GM23338 (cell line): Measurements from ENCODE around the gene TRA2B. TPM values are rescaled to one million over a fixed set of nuclear protein-coding genes. Genes with fewer than 3 reads are reported as not detected.

ENCODE experiments used
- ATAC-seq: fragments of 200-7000 bp; cut with Tn5 transposase; 3 replicates; pipeline ENCODE4 v1.9.1; 2020
- DNase-seq: peaks from one replicate; pipeline ENCODE4 v3.0.0-alpha.2; 2015; ENCODE audit warnings: low spot score
- H2AFZ ChIP-seq: fragments of 200-600 bp; sonication (generic); 2 replicates; pipeline ENCODE4 v1.8.0; 2016; ENCODE audit warnings: antibody characterized with exemption, mild to moderate bottlenecking, moderate library complexity
- H3F3A ChIP-seq: fragments of 200-600 bp; sonication (generic); replicated peaks from 2 replicates; pipeline ENCODE4 v1.8.0; 2017; ENCODE audit warnings: antibody characterized with exemption, mixed run types, low read depth
- H3K27ac ChIP-seq: fragments of 200-600 bp; sonication (generic); 2 replicates; pipeline ENCODE4 v1.6.1; 2016; ENCODE audit warnings: low read depth
- H3K27me3 ChIP-seq: fragments of 200-600 bp; sonication (generic); 2 replicates; pipeline ENCODE4 v1.8.0; 2016; ENCODE audit warnings: mild to moderate bottlenecking, mixed run types, moderate library complexity; ENCODE audit not compliant: insufficient read depth
- H3K36me3 ChIP-seq: fragments of 200-600 bp; sonication (generic); 2 replicates; pipeline ENCODE4 v1.8.0; 2016; ENCODE audit warnings: mild to moderate bottlenecking; ENCODE audit not compliant: insufficient read depth
- H3K4me1 ChIP-seq: fragments of 200-600 bp; sonication (generic); 2 replicates; pipeline ENCODE4 v1.8.0; 2016; ENCODE audit warnings: mild to moderate bottlenecking, moderate library complexity; ENCODE audit not compliant: insufficient read depth
- H3K4me2 ChIP-seq: fragments of 200-600 bp; sonication (generic); 2 replicates; pipeline ENCODE4 v1.7.1; 2017; ENCODE audit warnings: mixed run types
- H3K4me3 ChIP-seq: fragments of 200-600 bp; sonication (generic); 2 replicates; pipeline ENCODE4 v1.6.1; 2016; ENCODE audit warnings: mixed run types
- H3K79me2 ChIP-seq: fragments of 200-600 bp; sonication (generic); replicated peaks from 2 replicates; pipeline ENCODE4 v1.8.0; 2017; ENCODE audit warnings: mild to moderate bottlenecking; ENCODE audit not compliant: insufficient read depth
- H3K9me2 ChIP-seq: fragments of 200-600 bp; sonication (generic); 2 replicates; pipeline ENCODE4 v1.8.0; 2017; ENCODE audit not compliant: insufficient read depth
- H4K20me1 ChIP-seq: fragments of 200-600 bp; sonication (generic); replicated peaks from 2 replicates; pipeline ENCODE4 v1.8.0; 2017; ENCODE audit warnings: mild to moderate bottlenecking; ENCODE audit not compliant: insufficient read depth
- H3K27ac Mint-ChIP-seq: 2 replicates; pipeline ENCODE4 v1.8.0; 2020; ENCODE audit warnings: inconsistent platforms, mild to moderate bottlenecking, moderate library complexity, mixed read lengths
- H3K27me3 Mint-ChIP-seq: 3 replicates; pipeline ENCODE4 v1.8.0; 2022; ENCODE audit warnings: low read depth, mild to moderate bottlenecking, moderate library complexity, mixed read lengths, inconsistent platforms; ENCODE audit not compliant: insufficient read depth, poor library complexity
- H3K36me3 Mint-ChIP-seq: 3 replicates; pipeline ENCODE4 v1.8.0; 2021; ENCODE audit warnings: low read depth, mild to moderate bottlenecking, inconsistent platforms, moderate library complexity, mixed read lengths
- H3K4me1 Mint-ChIP-seq: 3 replicates; pipeline ENCODE4 v1.8.0; 2020; ENCODE audit warnings: mild to moderate bottlenecking, inconsistent platforms, mixed read lengths
- H3K4me3 Mint-ChIP-seq: 3 replicates; pipeline ENCODE4 v1.8.0; 2021; ENCODE audit warnings: moderate library complexity, mild to moderate bottlenecking, inconsistent platforms, mixed read lengths
- H3K9me3 Mint-ChIP-seq: 3 replicates; pipeline ENCODE4 v1.8.0; 2020; ENCODE audit warnings: moderate library complexity, mild to moderate bottlenecking, inconsistent platforms, mixed read lengths
- CREB1 ChIP-seq: fragments of 250-450 bp; sonication (Bioruptor Pico); IDR thresholded peaks from 2 replicates; pipeline ENCODE4 v1.5.0; 2020; ENCODE audit warnings: low read depth, mild to moderate bottlenecking, moderate library complexity
- EZH2 ChIP-seq: fragments of 200-600 bp; sonication (generic); IDR thresholded peaks from one replicate; pipeline ENCODE4 v1.8.0; 2017; ENCODE audit warnings: antibody characterized with exemption, mild to moderate bottlenecking, low read depth; ENCODE audit not compliant: unreplicated experiment
- EZH2phosphoT487 ChIP-seq: fragments of 200-600 bp; sonication (generic); IDR thresholded peaks from one replicate; pipeline ENCODE4 v1.8.1; 2018; ENCODE audit warnings: antibody characterized with exemption; ENCODE audit not compliant: unreplicated experiment
- JUNB ChIP-seq: IDR thresholded peaks from one replicate; pipeline ENCODE4 v1.6.1; 2016; ENCODE audit warnings: antibody characterized with exemption; ENCODE audit not compliant: unreplicated experiment
- NANOG ChIP-seq: IDR thresholded peaks from 2 replicates; pipeline ENCODE4 v1.6.1; 2016; ENCODE audit warnings: antibody characterized with exemption, borderline replicate concordance
- POLR2AphosphoS5 ChIP-seq: IDR thresholded peaks from 2 replicates; pipeline ENCODE4 v1.6.1; 2016; ENCODE audit warnings: antibody characterized with exemption, low read depth
- STAT1 ChIP-seq: IDR thresholded peaks from one replicate; pipeline ENCODE4 v1.6.1; 2016; ENCODE audit warnings: antibody characterized with exemption; ENCODE audit not compliant: unreplicated experiment
- ZNF114 ChIP-seq: fragments of 250-450 bp; sonication (Bioruptor Pico); IDR thresholded peaks from 2 replicates; pipeline ENCODE4 v1.5.0; 2020; ENCODE audit warnings: mild to moderate bottlenecking, moderate library complexity
- ZNF331 ChIP-seq: fragments of 250-450 bp; sonication (Bioruptor Pico); IDR thresholded peaks from 2 replicates; pipeline ENCODE4 v1.5.0; 2020; ENCODE audit warnings: low read depth, mild to moderate bottlenecking, moderate library complexity
- polyA plus RNA-seq: library from polyadenylated mRNA; unstranded; fragments of >200 nt; fragmentation: Nextera tagmentation; extraction: Ambion mirVana; gene quantifications from 2 replicates; pipeline ENCODE4 v1.2.1, GENCODE V29; 2016
- total RNA-seq: library from RNA; depleted of rRNA; stranded (reverse); fragments of >200 nt; shearing (Covaris generic); gene quantifications from 2 replicates; pipeline ENCODE4 v1.2.3, GENCODE V29; 2014
- TF ChIP-seq, protein P1 (sequence below): IDR thresholded peaks from 2 replicates; pipeline ENCODE4 v1.6.1; 2016; ENCODE audit warnings: antibody characterized with exemption
- TF ChIP-seq, protein P2 (sequence below): IDR thresholded peaks from one replicate; pipeline ENCODE4 v1.6.1; 2018; ENCODE audit warnings: antibody characterized with exemption; ENCODE audit not compliant: unreplicated experiment
- TF ChIP-seq, protein P3 (sequence below), 2 experiments: fragments of 200-600 bp in 1 of 2; sonication (generic) in 1 of 2; conservative IDR thresholded peaks; 2 replicates each; pipeline versions ENCODE4 v1.5.1 to v1.6.1; 2016 to 2017; ENCODE audit warnings: antibody characterized with exemption in 2 of 2, low read depth in 2 of 2, mild to moderate bottlenecking in 2 of 2, moderate library complexity in 1 of 2

Gene TRA2B
- total and polyA plus RNA-seq, 2 experiments from 2014 or later = 360 to 602 TPM

GRCh38 chr3:185966655-185967054 lies 28.8 kb upstream of the TRA2B start:
- Histone ChIP-seq H3K9me2 (no peaks in the 10 kb centered on the region), H3K27me3 (no peaks in the 10 kb centered on the region), H3F3A (no peaks in the 10 kb centered on the region), H3K4me3 (no peak overlapping the region), H2AFZ (no peak overlapping the region), H3K4me1 (no peaks in the 10 kb centered on the region), H3K36me3 (no peaks in the 10 kb centered on the region), H3K79me2 (no peaks in the 10 kb centered on the region), H3K4me2 (no peak overlapping the region), H3K27ac (no peak overlapping the region), H4K20me1 (no peaks in the 10 kb centered on the region)
- H3K27ac Mint-ChIP-seq = no peak overlapping the region
- H3K36me3 Mint-ChIP-seq = no peaks in the 10 kb centered on the region
- H3K4me3 Mint-ChIP-seq = no peak overlapping the region
- no peak for DNase-seq
- H3K27me3 Mint-ChIP-seq = peaks cover 1% of the 10 kb centered on the region
- H3K4me1 Mint-ChIP-seq = no peaks in the 10 kb centered on the region
- ATAC-seq = no peak
- no peak for TF ChIP-seq ZNF331
- no peak for TF ChIP-seq EZH2phosphoT487
- TF ChIP-seq, protein P1, sequence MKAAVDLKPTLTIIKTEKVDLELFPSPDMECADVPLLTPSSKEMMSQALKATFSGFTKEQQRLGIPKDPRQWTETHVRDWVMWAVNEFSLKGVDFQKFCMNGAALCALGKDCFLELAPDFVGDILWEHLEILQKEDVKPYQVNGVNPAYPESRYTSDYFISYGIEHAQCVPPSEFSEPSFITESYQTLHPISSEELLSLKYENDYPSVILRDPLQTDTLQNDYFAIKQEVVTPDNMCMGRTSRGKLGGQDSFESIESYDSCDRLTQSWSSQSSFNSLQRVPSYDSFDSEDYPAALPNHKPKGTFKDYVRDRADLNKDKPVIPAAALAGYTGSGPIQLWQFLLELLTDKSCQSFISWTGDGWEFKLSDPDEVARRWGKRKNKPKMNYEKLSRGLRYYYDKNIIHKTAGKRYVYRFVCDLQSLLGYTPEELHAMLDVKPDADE = no peak
- TF ChIP-seq ZNF114 (CRISPR knock-in tag) = no peak
- no peak for TF ChIP-seq NANOG
- TF ChIP-seq, protein P2, sequence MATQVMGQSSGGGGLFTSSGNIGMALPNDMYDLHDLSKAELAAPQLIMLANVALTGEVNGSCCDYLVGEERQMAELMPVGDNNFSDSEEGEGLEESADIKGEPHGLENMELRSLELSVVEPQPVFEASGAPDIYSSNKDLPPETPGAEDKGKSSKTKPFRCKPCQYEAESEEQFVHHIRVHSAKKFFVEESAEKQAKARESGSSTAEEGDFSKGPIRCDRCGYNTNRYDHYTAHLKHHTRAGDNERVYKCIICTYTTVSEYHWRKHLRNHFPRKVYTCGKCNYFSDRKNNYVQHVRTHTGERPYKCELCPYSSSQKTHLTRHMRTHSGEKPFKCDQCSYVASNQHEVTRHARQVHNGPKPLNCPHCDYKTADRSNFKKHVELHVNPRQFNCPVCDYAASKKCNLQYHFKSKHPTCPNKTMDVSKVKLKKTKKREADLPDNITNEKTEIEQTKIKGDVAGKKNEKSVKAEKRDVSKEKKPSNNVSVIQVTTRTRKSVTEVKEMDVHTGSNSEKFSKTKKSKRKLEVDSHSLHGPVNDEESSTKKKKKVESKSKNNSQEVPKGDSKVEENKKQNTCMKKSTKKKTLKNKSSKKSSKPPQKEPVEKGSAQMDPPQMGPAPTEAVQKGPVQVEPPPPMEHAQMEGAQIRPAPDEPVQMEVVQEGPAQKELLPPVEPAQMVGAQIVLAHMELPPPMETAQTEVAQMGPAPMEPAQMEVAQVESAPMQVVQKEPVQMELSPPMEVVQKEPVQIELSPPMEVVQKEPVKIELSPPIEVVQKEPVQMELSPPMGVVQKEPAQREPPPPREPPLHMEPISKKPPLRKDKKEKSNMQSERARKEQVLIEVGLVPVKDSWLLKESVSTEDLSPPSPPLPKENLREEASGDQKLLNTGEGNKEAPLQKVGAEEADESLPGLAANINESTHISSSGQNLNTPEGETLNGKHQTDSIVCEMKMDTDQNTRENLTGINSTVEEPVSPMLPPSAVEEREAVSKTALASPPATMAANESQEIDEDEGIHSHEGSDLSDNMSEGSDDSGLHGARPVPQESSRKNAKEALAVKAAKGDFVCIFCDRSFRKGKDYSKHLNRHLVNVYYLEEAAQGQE = no peak
- TF ChIP-seq CREB1 = no peak
- TF ChIP-seq EZH2 = no peak
- TF ChIP-seq, protein P3, sequence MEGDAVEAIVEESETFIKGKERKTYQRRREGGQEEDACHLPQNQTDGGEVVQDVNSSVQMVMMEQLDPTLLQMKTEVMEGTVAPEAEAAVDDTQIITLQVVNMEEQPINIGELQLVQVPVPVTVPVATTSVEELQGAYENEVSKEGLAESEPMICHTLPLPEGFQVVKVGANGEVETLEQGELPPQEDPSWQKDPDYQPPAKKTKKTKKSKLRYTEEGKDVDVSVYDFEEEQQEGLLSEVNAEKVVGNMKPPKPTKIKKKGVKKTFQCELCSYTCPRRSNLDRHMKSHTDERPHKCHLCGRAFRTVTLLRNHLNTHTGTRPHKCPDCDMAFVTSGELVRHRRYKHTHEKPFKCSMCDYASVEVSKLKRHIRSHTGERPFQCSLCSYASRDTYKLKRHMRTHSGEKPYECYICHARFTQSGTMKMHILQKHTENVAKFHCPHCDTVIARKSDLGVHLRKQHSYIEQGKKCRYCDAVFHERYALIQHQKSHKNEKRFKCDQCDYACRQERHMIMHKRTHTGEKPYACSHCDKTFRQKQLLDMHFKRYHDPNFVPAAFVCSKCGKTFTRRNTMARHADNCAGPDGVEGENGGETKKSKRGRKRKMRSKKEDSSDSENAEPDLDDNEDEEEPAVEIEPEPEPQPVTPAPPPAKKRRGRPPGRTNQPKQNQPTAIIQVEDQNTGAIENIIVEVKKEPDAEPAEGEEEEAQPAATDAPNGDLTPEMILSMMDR (conservative IDR thresholded peaks at IDR 0.05; ENCODE audit: low read depth in 2 of 2) = no peak
- peaks cover 7% of the 10 kb centered on the region for H3K9me3 Mint-ChIP-seq

DNA sequence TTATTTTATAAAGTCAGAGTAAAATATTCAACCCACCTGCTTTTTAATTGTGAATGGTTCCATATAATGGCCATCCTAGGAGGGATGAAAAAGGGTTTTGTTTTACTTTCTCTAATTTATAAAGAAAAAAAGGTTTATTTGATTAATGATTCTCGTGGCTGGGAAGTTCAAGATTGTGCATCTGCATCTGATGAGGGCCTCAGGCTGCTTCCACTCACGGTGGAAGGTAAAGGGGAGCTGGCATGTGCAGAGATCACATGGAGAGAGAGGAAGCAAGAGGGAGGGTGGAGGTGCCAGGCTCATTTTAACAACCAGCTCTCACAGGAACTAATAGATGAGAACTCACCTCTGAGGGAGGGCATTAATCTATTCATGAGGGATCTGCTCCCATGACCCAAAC lies 27.7 kb upstream of the TRA2B start:
- Histone ChIP-seq H3F3A (no peaks in the 10 kb centered on the region), H3K27me3 (no peaks in the 10 kb centered on the region), H3K79me2 (no peaks in the 10 kb centered on the region), H3K9me2 (no peaks in the 10 kb centered on the region), H4K20me1 (no peaks in the 10 kb centered on the region), H3K4me2 (no peak overlapping the region), H3K36me3 (no peaks in the 10 kb centered on the region), H2AFZ (no peak overlapping the region), H3K4me3 (no peak overlapping the region), H3K4me1 (peaks cover 4% of the 10 kb centered on the region; the same call in 1 of the 2 replicates), H3K27ac (no peak overlapping the region)
- ATAC-seq (no peak), DNase-seq (no peak)
- H3K9me3 Mint-ChIP-seq = peaks cover 7% of the 10 kb centered on the region
- no peak overlapping the region for H3K4me3 Mint-ChIP-seq
- H3K36me3 Mint-ChIP-seq = no peaks in the 10 kb centered on the region
- H3K27ac Mint-ChIP-seq = no peak overlapping the region
- peaks cover 1% of the 10 kb centered on the region for H3K27me3 Mint-ChIP-seq
- H3K4me1 Mint-ChIP-seq = no peaks in the 10 kb centered on the region
- no peak for TF ChIP-seq STAT1
- TF ChIP-seq CREB1 = no peak
- no peak for TF ChIP-seq JUNB
- TF ChIP-seq, protein P1 = no peak
- no peak for TF ChIP-seq EZH2
- TF ChIP-seq EZH2phosphoT487 = no peak
- TF ChIP-seq, protein P2 = no peak
- no peak for TF ChIP-seq ZNF114 (CRISPR knock-in tag)
- no peak for TF ChIP-seq POLR2AphosphoS5
